Measurements from ENCODE around the gene DTNBP1.

DNA sequence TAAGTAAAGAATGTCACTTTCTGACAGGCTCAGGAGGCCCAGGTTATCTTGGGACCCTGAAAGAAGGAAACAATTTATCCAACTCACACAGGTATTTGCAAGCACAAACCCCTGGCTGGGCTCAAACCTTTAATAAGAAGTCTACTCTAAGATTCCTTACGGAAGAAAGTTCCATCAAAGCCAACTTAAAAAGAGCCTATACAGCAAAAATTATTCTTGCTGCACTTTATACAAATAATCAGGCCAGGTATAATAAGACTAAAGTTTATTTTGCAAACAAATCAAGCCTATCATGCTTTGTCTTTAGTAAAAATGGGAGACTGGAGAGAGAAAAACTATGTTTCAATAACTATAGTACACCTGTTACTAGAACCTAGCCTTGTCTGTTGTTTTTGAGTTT, 102.1 kb downstream of the DTNBP1 start:
- TF ChIP-seq, protein P1, sequence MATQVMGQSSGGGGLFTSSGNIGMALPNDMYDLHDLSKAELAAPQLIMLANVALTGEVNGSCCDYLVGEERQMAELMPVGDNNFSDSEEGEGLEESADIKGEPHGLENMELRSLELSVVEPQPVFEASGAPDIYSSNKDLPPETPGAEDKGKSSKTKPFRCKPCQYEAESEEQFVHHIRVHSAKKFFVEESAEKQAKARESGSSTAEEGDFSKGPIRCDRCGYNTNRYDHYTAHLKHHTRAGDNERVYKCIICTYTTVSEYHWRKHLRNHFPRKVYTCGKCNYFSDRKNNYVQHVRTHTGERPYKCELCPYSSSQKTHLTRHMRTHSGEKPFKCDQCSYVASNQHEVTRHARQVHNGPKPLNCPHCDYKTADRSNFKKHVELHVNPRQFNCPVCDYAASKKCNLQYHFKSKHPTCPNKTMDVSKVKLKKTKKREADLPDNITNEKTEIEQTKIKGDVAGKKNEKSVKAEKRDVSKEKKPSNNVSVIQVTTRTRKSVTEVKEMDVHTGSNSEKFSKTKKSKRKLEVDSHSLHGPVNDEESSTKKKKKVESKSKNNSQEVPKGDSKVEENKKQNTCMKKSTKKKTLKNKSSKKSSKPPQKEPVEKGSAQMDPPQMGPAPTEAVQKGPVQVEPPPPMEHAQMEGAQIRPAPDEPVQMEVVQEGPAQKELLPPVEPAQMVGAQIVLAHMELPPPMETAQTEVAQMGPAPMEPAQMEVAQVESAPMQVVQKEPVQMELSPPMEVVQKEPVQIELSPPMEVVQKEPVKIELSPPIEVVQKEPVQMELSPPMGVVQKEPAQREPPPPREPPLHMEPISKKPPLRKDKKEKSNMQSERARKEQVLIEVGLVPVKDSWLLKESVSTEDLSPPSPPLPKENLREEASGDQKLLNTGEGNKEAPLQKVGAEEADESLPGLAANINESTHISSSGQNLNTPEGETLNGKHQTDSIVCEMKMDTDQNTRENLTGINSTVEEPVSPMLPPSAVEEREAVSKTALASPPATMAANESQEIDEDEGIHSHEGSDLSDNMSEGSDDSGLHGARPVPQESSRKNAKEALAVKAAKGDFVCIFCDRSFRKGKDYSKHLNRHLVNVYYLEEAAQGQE (IDR thresholded peaks at IDR 0.05; ENCODE audit: insufficient read depth in 1 of 2, low read depth in 2 of 2, low read length in 2 of 2) = no peak
- TF ChIP-seq TAF1 (IDR thresholded peaks at IDR 0.05; ENCODE audit: borderline replicate concordance, insufficient read depth, low read length) = no peak
- TF ChIP-seq POLR2AphosphoS5 (IDR thresholded peaks at IDR 0.05; ENCODE audit: low read depth, low read length) = no peak
- no peak for TF ChIP-seq SIN3A (IDR thresholded peaks at IDR 0.05; ENCODE audit: borderline replicate concordance, insufficient read depth, low read length)

All from PFSK-1 (cell line).